ENCODE results near the gene SCNN1A. TPM values are rescaled to one million over a fixed set of nuclear protein-coding genes. Genes with fewer than 3 reads are reported as not detected.

The SCNN1A gene
- total RNA-seq, 1 experiment from 2014 or later, result 118 TPM

- POLR2A ChIA-PET, result interaction anchor here (1.3 kb wide), 1 partner anchor 24 kb away, joined by 4 read pairs; no protein-coding TSS in a partner anchor
- H3K4me2 ChIP-seq (ENCODE audit: low read length), result no peak overlapping the region
These were observed 14.5 kb downstream of the SCNN1A start for GRCh38 chr12:6360578-6361490.

More at GRCh38 chr12:6360578-6361490, 14.5 kb downstream of the SCNN1A start:
- H3K9me2 ChIP-seq (ENCODE audit: insufficient read depth), result no peaks in the 10 kb centered on the region
- RAD21 ChIA-PET (ENCODE audit: low non-redundant PET in 1 of 2, low total read pairs in 2 of 2, uncharacterized antibody in 2 of 2, unreplicated experiment in 2 of 2), result no interaction called here
- H3K9me3 ChIP-seq (ENCODE audit: control insufficient read depth in 1 of 2, insufficient read depth in 1 of 2, low read depth in 1 of 2, low read length in 2 of 2), result no peaks in the 10 kb centered on the region
- CTCF ChIA-PET, result no interaction called here
- H3K36me3 ChIP-seq (ENCODE audit: control insufficient read depth in 1 of 2, insufficient read depth in 2 of 2, low read length in 2 of 2), result peaks cover 2 to 15% of the 10 kb centered on the region in 2 experiments; a peak in 2 of 4 replicates
- no peak overlapping the region for H2AFZ ChIP-seq (ENCODE audit: low read depth, low read length, poor library complexity, severe bottlenecking)
- H4K20me1 ChIP-seq (ENCODE audit: insufficient read depth), result no peaks in the 10 kb centered on the region
- DNase-seq (ENCODE audit: low read depth, low spot score), result no peak
- ATAC-seq, result no peak
- no peak overlapping the region for H3K4me3 ChIP-seq (replicated peaks in 1 of 2; ENCODE audit: low read depth in 1 of 2, low read length in 2 of 2)
- TSS peak; percentile 15 for BruUV-seq (replicated peaks)
- H3K79me2 ChIP-seq (ENCODE audit: insufficient read depth, low read length), result peaks cover 34% of the 10 kb centered on the region
- TF ChIP-seq CBX3 (IDR thresholded peaks at IDR 0.05; ENCODE audit: low read depth) (no peak), TCF7L2 (IDR thresholded peaks at IDR 0.05; ENCODE audit: borderline replicate concordance, extremely low read depth, insufficient read depth, insufficient read length) (no peak), ZBTB33 (IDR thresholded peaks at IDR 0.05; ENCODE audit: extremely low read depth, insufficient replicate concordance, low read length) (no peak), JUND (IDR thresholded peaks at IDR 0.05) (no peak), RAD21 (IDR thresholded peaks at IDR 0.05; ENCODE audit: low read depth) (no peak), ELF1 (IDR thresholded peaks at IDR 0.05; ENCODE audit: borderline replicate concordance, low read depth) (no peak), SP1 (IDR thresholded peaks at IDR 0.05; ENCODE audit: low read depth) (no peak), ZFX (IDR thresholded peaks at IDR 0.05) (no peak)
- intact Hi-C loops (cut with micrococcal nuclease), result no loop called here
- H3K27me3 ChIP-seq (ENCODE audit: insufficient read depth, low read length), result no peaks in the 10 kb centered on the region
- H3K4me1 ChIP-seq (ENCODE audit: control insufficient read depth in 1 of 2, insufficient read depth in 2 of 2, low read length in 2 of 2), result peaks cover 43 to 58% of the 10 kb centered on the region in 2 experiments
- H3K27ac ChIP-seq (ENCODE audit: low read depth, low read length), result peak overlapping the region; percentile 99
- H3K9ac ChIP-seq (ENCODE audit: low read length), result no peak overlapping the region
